Measurements from ENCODE around the gene PID1. TPM values are rescaled to one million over a fixed set of nuclear protein-coding genes. Genes with fewer than 3 reads are reported as not detected.
A peak's percentile ranks its signal among the peaks of the same experiment; 100 is the strongest.

Gene PID1
- total and polyA plus RNA-seq, 8 donors = 2.9 to 13.5 (median 4.7) TPM

GRCh38 chr2:229257985-229258384 is 13.1 kb downstream of the PID1 start:
- H3K27ac ChIP-seq = no peak overlapping the region
- intact Hi-C loops (cut with DNase I) = no loop called here
- H3K9me3 ChIP-seq = no peaks in the 10 kb centered on the region
- H3K27me3 ChIP-seq = no peaks in the 10 kb centered on the region
- ATAC-seq (peak in 3 of 4 donors; percentile 15 to 41 (median 27)), FAIRE-seq (no peak), DNase-seq (no peak)
- 68 to 85% methylated on average over 2 of the region's 2 CpGs for WGBS, 2 donors
- TF ChIP-seq CTCF (IDR thresholded peaks at IDR 0.05) = no peak
- no peak overlapping the region for H3K4me3 ChIP-seq
- H3K4me1 ChIP-seq = no peaks in the 10 kb centered on the region
- no peaks in the 10 kb centered on the region for H3K36me3 ChIP-seq

- intact Hi-C loops (cut with DNase I) = no loop called here
- Histone ChIP-seq H3K36me3 (no peaks in the 10 kb centered on the region), H3K9me3 (no peaks in the 10 kb centered on the region), H3K27ac (no peak overlapping the region), H3K4me3 (no peak overlapping the region), H3K4me1 (no peaks in the 10 kb centered on the region), H3K27me3 (no peaks in the 10 kb centered on the region)
- FAIRE-seq = no peak
- no peak for ATAC-seq
- TF ChIP-seq CTCF (IDR thresholded peaks at IDR 0.05) = no peak
- no peak for DNase-seq
These were observed 14.7 kb downstream of the PID1 start for GRCh38 chr2:229256376-229256775.

- Histone ChIP-seq H3K27ac (no peak overlapping the region), H3K36me3 (no peaks in the 10 kb centered on the region), H3K9me3 (no peaks in the 10 kb centered on the region), H3K4me1 (no peaks in the 10 kb centered on the region), H3K27me3 (no peaks in the 10 kb centered on the region), H3K4me3 (no peak overlapping the region)
- intact Hi-C loops (cut with DNase I) = no loop called here
- DNase-seq (no peak), FAIRE-seq (no peak), ATAC-seq (no peak)
- no peak for TF ChIP-seq CTCF (IDR thresholded peaks at IDR 0.05)
- 55 to 58% methylated on average over 4 of the region's 4 CpGs for WGBS, 2 donors
These were observed 16.9 kb downstream of the PID1 start for GRCh38 chr2:229254206-229254605.

- Histone ChIP-seq H3K27ac (no peak overlapping the region), H3K4me3 (no peak overlapping the region), H3K27me3 (no peaks in the 10 kb centered on the region), H3K36me3 (no peaks in the 10 kb centered on the region), H3K4me1 (no peaks in the 10 kb centered on the region), H3K9me3 (no peaks in the 10 kb centered on the region)
- intact Hi-C loops (cut with DNase I) = no loop called here
- no peak for TF ChIP-seq CTCF (IDR thresholded peaks at IDR 0.05)
- DNase-seq = no peak
- no peak for FAIRE-seq
- no peak for ATAC-seq
These were observed 18.1 kb downstream of the PID1 start for GRCh38 chr2:229252996-229253395.

- no peaks in the 10 kb centered on the region for H3K9me3 ChIP-seq
- no peak for FAIRE-seq
- no peaks in the 10 kb centered on the region for H3K4me1 ChIP-seq
- TF ChIP-seq CTCF (IDR thresholded peaks at IDR 0.05) = no peak
- DNase-seq = no peak
- no peaks in the 10 kb centered on the region for H3K27me3 ChIP-seq
- no peak overlapping the region for H3K4me3 ChIP-seq
- ATAC-seq = no peak
- no peak overlapping the region for H3K27ac ChIP-seq
- intact Hi-C loops (cut with DNase I) = no loop called here
- WGBS, 2 donors = 53% methylated on average over 1 of the region's 1 CpG
- H3K36me3 ChIP-seq = no peaks in the 10 kb centered on the region
These were observed 18.8 kb downstream of the PID1 start for GRCh38 chr2:229252280-229252679.

Measured in pancreas (tissue), 10 donors.